ENCODE data around the gene SLC16A4. TPM values are rescaled to one million over a fixed set of nuclear protein-coding genes. Genes with fewer than 3 reads are reported as not detected.
"Not testable (repeated sequence)": the region's sequence is repeated elsewhere in the genome, so short reads cannot be mapped to it uniquely, and the experiment has no call there.

Gene SLC16A4
- total RNA-seq, 1 donor: 71.9 TPM

- H3K4me3 ChIP-seq (ENCODE audit: low read depth, low read length): peak overlapping the region; percentile 19
- no peak for DNase-seq (ENCODE audit: low read depth)
- no peak for TF ChIP-seq CTCF (IDR thresholded peaks at IDR 0.05; ENCODE audit: insufficient read depth, low read length)
These were observed 17.7 kb upstream of the SLC16A4 start for GRCh38 chr1:110408488-110408887.

GRCh38 chr1:110407260-110408210, 16.7 kb upstream of the SLC16A4 start, which contains the start of gene LAMTOR5:
LAMTOR5 (minus strand) TSS chr1:110407694; CDS start chr1:110407620, 74 bp downstream.
- no peak for TF ChIP-seq CTCF (IDR thresholded peaks at IDR 0.05; ENCODE audit: insufficient read depth, low read length)
- peak; percentile 91 for DNase-seq (ENCODE audit: low read depth)
- peak within 1 kb of the TSS; percentile 99 for H3K4me3 ChIP-seq (ENCODE audit: low read depth, low read length)

- H3K4me3 ChIP-seq (ENCODE audit: low read depth, low read length): peak overlapping the region; percentile 99
- not testable (repeated sequence) for DNase-seq (ENCODE audit: low read depth)
These were observed 15.6 kb upstream of the SLC16A4 start for GRCh38 chr1:110406407-110406806.

- DNase-seq (ENCODE audit: low read depth): no peak
- TF ChIP-seq CTCF (IDR thresholded peaks at IDR 0.05; ENCODE audit: insufficient read depth, low read length): no peak
- no peak overlapping the region for H3K4me3 ChIP-seq (ENCODE audit: low read depth, low read length)
These were observed 13.6 kb upstream of the SLC16A4 start for GRCh38 chr1:110404401-110404800.

GRCh38 chr1:110403805-110404204, 13.0 kb upstream of the SLC16A4 start:
- no peak overlapping the region for H3K4me3 ChIP-seq (ENCODE audit: low read depth, low read length)
- TF ChIP-seq CTCF (IDR thresholded peaks at IDR 0.05; ENCODE audit: insufficient read depth, low read length): no peak
- DNase-seq (ENCODE audit: low read depth): no peak

GRCh38 chr1:110396259-110396958, 5.6 kb upstream of the SLC16A4 start:
- DNase-seq (ENCODE audit: low read depth); H3K4me3 ChIP-seq (ENCODE audit: low read depth, low read length): not testable (repeated sequence)

- no peak for DNase-seq (ENCODE audit: low read depth)
- H3K4me3 ChIP-seq (ENCODE audit: low read depth, low read length): no peak overlapping the region
- TF ChIP-seq CTCF (IDR thresholded peaks at IDR 0.05; ENCODE audit: insufficient read depth, low read length): no peak
These were observed 3.6 kb upstream of the SLC16A4 start for GRCh38 chr1:110394493-110394820.
